ENCODE measurements around the gene RBMS1. TPM values are rescaled to one million over a fixed set of nuclear protein-coding genes. Genes with fewer than 3 reads are reported as not detected.
A peak's percentile ranks its signal among the peaks of the same experiment; 100 is the strongest.

RBMS1 gene
- total and polyA plus RNA-seq, 12 donors = 22.6 to 77.7 (median 59.0) TPM

GRCh38 chr2:160239436-160239835 lies 254.2 kb downstream of the RBMS1 start:
- H3K36me3 ChIP-seq = no peaks in the 10 kb centered on the region
- H3K4me3 ChIP-seq = no peak overlapping the region
- H3K4me1 ChIP-seq = peaks cover 0 to 29% (median 22%) of the 10 kb centered on the region in 9 donors
- no peak for DNase-seq
- no peak overlapping the region for H3K27ac ChIP-seq
- H3K27me3 ChIP-seq = no peaks in the 10 kb centered on the region
- intact Hi-C loops (cut with DNase I) = no loop called here
- H3K9me3 ChIP-seq = no peaks in the 10 kb centered on the region
- no peak for ATAC-seq
- TF ChIP-seq CTCF (IDR thresholded peaks at IDR 0.05) = no peak
- 75 to 85% methylated on average over 5 of the region's 5 CpGs for WGBS, 2 donors

DNA sequence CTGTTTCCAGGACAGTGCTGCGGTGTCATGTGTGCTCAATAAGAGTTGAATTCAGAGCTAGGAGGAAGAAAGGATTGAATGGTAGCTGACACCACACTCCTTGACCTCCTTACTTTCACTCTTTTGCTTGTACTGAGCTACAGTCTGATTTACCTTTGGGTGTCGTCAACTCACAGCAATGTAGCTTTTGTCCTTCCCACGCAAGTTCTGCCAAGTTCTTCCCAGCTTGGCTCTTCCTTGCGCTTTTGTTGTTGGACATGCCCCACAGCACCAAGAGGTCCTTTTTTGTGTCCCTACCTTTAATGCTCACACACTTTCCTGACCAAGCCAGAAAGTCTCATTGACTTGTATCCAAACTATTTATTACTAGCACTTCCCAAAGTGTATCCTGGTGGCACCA lies 255.2 kb downstream of the RBMS1 start:
- H3K27ac ChIP-seq = peak overlapping the region in 1 of 10 donors; percentile 31
- H3K4me3 ChIP-seq = no peak overlapping the region
- ATAC-seq = peak in 1 of 8 donors; percentile 34
- no peaks in the 10 kb centered on the region for H3K36me3 ChIP-seq
- no peak for DNase-seq
- H3K4me1 ChIP-seq = peaks cover 0 to 26% (median 18%) of the 10 kb centered on the region in 9 donors
- intact Hi-C loops (cut with DNase I) = no loop called here
- H3K27me3 ChIP-seq = no peaks in the 10 kb centered on the region
- WGBS, 2 donors = 71 to 77% methylated on average over 4 of the region's 4 CpGs
- no peak for TF ChIP-seq CTCF (IDR thresholded peaks at IDR 0.05)
- H3K9me3 ChIP-seq = no peaks in the 10 kb centered on the region

GRCh38 chr2:160232905-160233475 lies 260.6 kb downstream of the RBMS1 start:
- DNase-seq = no peak
- 91 to 95% methylated on average over 3 of the region's 3 CpGs for WGBS, 2 donors
- TF ChIP-seq CTCF (IDR thresholded peaks at IDR 0.05) = no peak
- no peaks in the 10 kb centered on the region for H3K27me3 ChIP-seq
- H3K4me1 ChIP-seq = peaks cover 0 to 23% (median under 1%) of the 10 kb centered on the region in 9 donors
- ATAC-seq = no peak
- no peaks in the 10 kb centered on the region for H3K9me3 ChIP-seq
- H3K36me3 ChIP-seq = no peaks in the 10 kb centered on the region
- no peak overlapping the region for H3K4me3 ChIP-seq
- H3K27ac ChIP-seq = no peak overlapping the region
- intact Hi-C loops (cut with DNase I) = no loop called here

GRCh38 chr2:160229591-160229990 lies 264.0 kb downstream of the RBMS1 start:
- WGBS, 2 donors = 84 to 100% methylated on average over 1 of the region's 1 CpG
- Histone ChIP-seq H3K36me3 (no peaks in the 10 kb centered on the region), H3K4me1 (peaks cover 0 to 36% (median 7%) of the 10 kb centered on the region in 9 donors), H3K27ac (peak overlapping the region in 1 of 10 donors; percentile 38), H3K4me3 (no peak overlapping the region), H3K9me3 (no peaks in the 10 kb centered on the region), H3K27me3 (no peaks in the 10 kb centered on the region)
- no peak for DNase-seq
- intact Hi-C loops (cut with DNase I) = no loop called here
- ATAC-seq = no peak
- TF ChIP-seq CTCF (IDR thresholded peaks at IDR 0.05) = no peak
